A549 (cell line): ENCODE measurements around the gene TCF12. TPM values are rescaled to one million over a fixed set of nuclear protein-coding genes. Genes with fewer than 3 reads are reported as not detected.
A peak's percentile ranks its signal among the peaks of the same experiment; 100 is the strongest.

ENCODE experiments used
- ATAC-seq, 2 experiments: fragments of 200-7000 bp in 1 of 2; fragments of >200 bp in 1 of 2; cut with Nextera tagmentation in 1 of 2; cut with Tn5 transposase in 1 of 2; 3 replicates each; pipeline versions ENCODE4 v1.8.0 to v1.9.1; 2018 to 2020; ENCODE audit warnings: mild to moderate bottlenecking in 1 of 2, moderate library complexity in 1 of 2
- CTCF ChIA-PET: fragments of 300-600 bp; sonication (Branson Sonifier 250); formaldehyde crosslinking; extraction: SDS; loops from one replicate; lab custom pipeline; 2021; ENCODE audit warnings: antibody characterized with exemption, inconsistent platforms; lab: Yijun Ruan, JAX
- POLR2A ChIA-PET: fragments of 350-600 bp; formaldehyde crosslinking; extraction: SDS; loops from one replicate; lab custom pipeline; 2021; ENCODE audit warnings: antibody characterized with exemption, inconsistent platforms; lab: Yijun Ruan, JAX
- DNase-seq, 2 experiments: peaks; one replicate each; pipeline versions ENCODE4 v3.0.0 to v3.0.0-alpha.2; 2011 to 2016; ENCODE audit warnings: low read depth in 1 of 2, low spot score in 1 of 2
- FAIRE-seq: peaks from 2 replicates; lab custom pipeline; 2011; peaks lifted over from hg19 to GRCh38; lab: Jason Lieb, UNC
- H3K27ac ChIP-seq, 2 experiments: fragments of >200 bp; sonication (Bioruptor Twin); formaldehyde crosslinking; 3 replicates each; pipeline ENCODE4 v1.5.1; 2016 to 2017
- H3K4me1 ChIP-seq: fragments of >200 bp; sonication (Bioruptor Twin); formaldehyde crosslinking; 3 replicates; pipeline ENCODE4 v1.6.1; 2016
- H3K4me2 ChIP-seq: fragments of >200 bp; sonication (Bioruptor Twin); formaldehyde crosslinking; 3 replicates; pipeline ENCODE4 v1.6.1; 2016
- H3K4me3 ChIP-seq: fragments of >200 bp; sonication (Bioruptor Twin); formaldehyde crosslinking; 3 replicates; pipeline ENCODE4 v1.5.1; 2016
- H3K9me3 ChIP-seq: fragments of >200 bp; sonication (Bioruptor Twin); formaldehyde crosslinking; 3 replicates; pipeline ENCODE4 v1.6.1; 2016
- CBX2 ChIP-seq: fragments of 200-600 bp; sonication (generic); IDR thresholded peaks from 2 replicates; pipeline ENCODE4 v1.6.1; 2016; ENCODE audit warnings: low read depth, mild to moderate bottlenecking, borderline replicate concordance
- CBX8 ChIP-seq: fragments of 200-600 bp; sonication (generic); IDR thresholded peaks from 2 replicates; pipeline ENCODE4 v1.6.1; 2016
- CEBPB ChIP-seq, 2 experiments: fragments of >200 bp in 1 of 2; sonication (Bioruptor Twin) in 1 of 2; formaldehyde crosslinking in 1 of 2; IDR thresholded peaks; 2 replicates each; pipeline ENCODE4 v1.6.1; 2012 to 2016
- CHD2 ChIP-seq: fragments of 150-350 bp; IDR thresholded peaks from 2 replicates; pipeline ENCODE4 v1.6.1; 2014; ENCODE audit warnings: low read length; ENCODE audit not compliant: partially characterized antibody
- EHF ChIP-seq: fragments of 250-450 bp; sonication (Bioruptor Pico); IDR thresholded peaks from 2 replicates; pipeline ENCODE4 v1.5.0; 2020; ENCODE audit warnings: mild to moderate bottlenecking
- FOSB ChIP-seq: fragments of 250-450 bp; sonication (Bioruptor Pico); IDR thresholded peaks from 2 replicates; pipeline ENCODE4 v1.5.0; 2020; ENCODE audit warnings: mild to moderate bottlenecking, moderate library complexity
- HEYL ChIP-seq: fragments of 250-450 bp; sonication (Bioruptor Pico); IDR thresholded peaks from 2 replicates; pipeline ENCODE4 v1.8.0; 2021; ENCODE audit warnings: mild to moderate bottlenecking, moderate library complexity
- HOXA7 ChIP-seq: fragments of 250-450 bp; sonication (Bioruptor Pico); IDR thresholded peaks from 2 replicates; pipeline ENCODE4 v1.5.0; 2020; ENCODE audit warnings: mild to moderate bottlenecking, moderate library complexity
- HOXB13 ChIP-seq: fragments of 250-450 bp; sonication (Bioruptor Pico); IDR thresholded peaks from 2 replicates; pipeline ENCODE4 v1.5.0; 2020; ENCODE audit warnings: low read depth, mild to moderate bottlenecking, moderate library complexity
- HOXB5 ChIP-seq: fragments of 250-450 bp; sonication (Bioruptor Pico); IDR thresholded peaks from 2 replicates; pipeline ENCODE4 v1.5.0; 2020; ENCODE audit warnings: mild to moderate bottlenecking, moderate library complexity
- JUN ChIP-seq, 2 experiments: fragments of >200 bp; sonication (Bioruptor Twin); formaldehyde crosslinking; IDR thresholded peaks; 2 replicates in 1 of 2; 3 replicates in 1 of 2; pipeline ENCODE4 v1.6.1; 2016 to 2017
- JUNB ChIP-seq: fragments of >200 bp; sonication (Bioruptor Twin); formaldehyde crosslinking; IDR thresholded peaks from 2 replicates; pipeline ENCODE4 v1.6.1; 2016
- MAFK ChIP-seq: fragments of 450-650 bp; IDR thresholded peaks from 2 replicates; pipeline ENCODE4 v1.6.1; 2014; ENCODE audit not compliant: partially characterized antibody
- MAZ ChIP-seq: fragments of 150-350 bp; IDR thresholded peaks from 2 replicates; pipeline ENCODE4 v1.6.1; 2014; ENCODE audit warnings: antibody characterized with exemption, low read depth, low read length, borderline replicate concordance
- MYC ChIP-seq: IDR thresholded peaks from 2 replicates; pipeline ENCODE4 v1.6.1; 2012; ENCODE audit warnings: mild to moderate bottlenecking, inconsistent platforms, low read length, improper control_type of control experiment, borderline replicate concordance
- NFE2L2 ChIP-seq: fragments of 150-350 bp; conservative IDR thresholded peaks from 2 replicates; pipeline ENCODE4 v1.6.1; 2014; ENCODE audit warnings: low read length
- NR3C1 ChIP-seq: fragments of >200 bp; sonication (Bioruptor Twin); formaldehyde crosslinking; IDR thresholded peaks from 3 replicates; pipeline ENCODE4 v1.6.1; 2017
- PHF8 ChIP-seq: fragments of 200-600 bp; sonication (generic); IDR thresholded peaks from 2 replicates; pipeline ENCODE4 v1.6.1; 2016; ENCODE audit warnings: low read depth, mild to moderate bottlenecking, antibody characterized with exemption, moderate library complexity, borderline replicate concordance
- RCOR1 ChIP-seq: fragments of 150-350 bp; IDR thresholded peaks from 2 replicates; pipeline ENCODE4 v1.6.1; 2014; ENCODE audit warnings: antibody characterized with exemption, low read length, low read depth
- SMC3 ChIP-seq: fragments of >200 bp; sonication (Bioruptor Twin); formaldehyde crosslinking; IDR thresholded peaks from 3 replicates; pipeline ENCODE4 v1.6.1; 2018; ENCODE audit warnings: inconsistent platforms
- SREBF2 ChIP-seq: fragments of 450-650 bp; IDR thresholded peaks from 2 replicates; pipeline ENCODE4 v1.6.1; 2014; ENCODE audit warnings: mild to moderate bottlenecking, moderate library complexity
- TFCP2L1 ChIP-seq: fragments of 250-450 bp; sonication (Bioruptor Pico); IDR thresholded peaks from 2 replicates; pipeline ENCODE4 v1.5.0; 2021; ENCODE audit warnings: mild to moderate bottlenecking
- ZC3H11A ChIP-seq: fragments of 450-650 bp; IDR thresholded peaks from 2 replicates; pipeline ENCODE4 v1.6.1; 2014; ENCODE audit warnings: antibody characterized with exemption, mild to moderate bottlenecking
- ZFP36 ChIP-seq: fragments of 450-650 bp; IDR thresholded peaks from 2 replicates; pipeline ENCODE4 v1.6.1; 2014; ENCODE audit warnings: borderline replicate concordance; ENCODE audit not compliant: partially characterized antibody
- ZSCAN20 ChIP-seq: fragments of 250-450 bp; sonication (Bioruptor Pico); IDR thresholded peaks from 2 replicates; pipeline ENCODE4 v1.8.0; 2022; ENCODE audit warnings: mild to moderate bottlenecking, moderate library complexity
- WGBS: methylation state at CpG from one replicate; pipeline ENCODE4 v1.1.6; 2017; ENCODE audit errors: missing lambda C conversion rate; 5-methylcytosine and 5-hydroxymethylcytosine counted together
- polyA plus RNA-seq, 4 experiments: library from polyadenylated mRNA; depleted of rRNA in 3 of 4; stranded (reverse); fragments of >200 nt; fragmentation: RNase III in 1 of 4; extraction: RNeasy Plus Mini Kit Qiagen cat#74134 plus additional on column Dnase treatment in 1 of 4; gene quantifications; 2 replicates in 3 of 4; 3 replicates in 1 of 4; pipeline ENCODE4 v1.2.3, GENCODE V29; 2011 to 2017
- TF ChIP-seq, protein P1 (sequence below): fragments of >200 bp; sonication (Bioruptor Twin); formaldehyde crosslinking; IDR thresholded peaks from 2 replicates; pipeline ENCODE4 v1.6.1; 2016
- TF ChIP-seq, protein P2 (sequence below): fragments of 250-450 bp; sonication (Bioruptor Pico); IDR thresholded peaks from 2 replicates; pipeline ENCODE4 v1.5.0; 2020; ENCODE audit warnings: low read depth, mild to moderate bottlenecking, moderate library complexity
- TF ChIP-seq, protein P3 (sequence below): IDR thresholded peaks from 2 replicates; pipeline ENCODE4 v1.6.1; 2012
- TF ChIP-seq, protein P4 (sequence below): IDR thresholded peaks from 2 replicates; pipeline ENCODE4 v1.6.1; 2012; ENCODE audit warnings: low read depth, borderline replicate concordance
- TF ChIP-seq, protein P5 (sequence below): fragments of 150-350 bp; IDR thresholded peaks from 2 replicates; pipeline ENCODE4 v1.6.1; 2014; ENCODE audit warnings: low read depth, mild to moderate bottlenecking, low read length

TCF12 gene
- polyA plus RNA-seq, 2 of the 4 experiments (the other 2 are of a cell fraction): 36.3 to 121 TPM

DNA sequence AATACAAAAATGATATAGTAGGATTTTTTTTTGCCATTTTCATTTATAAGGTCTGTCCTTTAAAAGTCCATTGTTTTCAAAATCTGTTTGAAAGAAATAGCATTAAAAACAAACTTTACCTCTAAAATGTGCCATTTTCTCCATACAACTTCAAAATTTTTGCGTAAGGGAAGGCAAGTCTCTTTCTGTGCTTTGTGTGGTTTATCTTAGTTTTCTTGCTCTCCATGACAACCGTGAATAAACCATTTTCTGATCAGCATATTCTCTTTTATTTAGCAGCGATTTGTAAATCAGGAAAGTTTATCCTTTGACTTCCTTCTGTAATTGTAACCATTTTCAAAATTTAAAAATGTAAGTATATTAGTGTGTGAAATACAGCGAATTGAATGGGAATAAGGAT, 310.0 kb downstream of the TCF12 start:
- no peak overlapping the region for H3K27ac ChIP-seq
- FAIRE-seq (no peak), ATAC-seq (no peak), DNase-seq (no peak)
- WGBS: 90% methylated on average over 4 of the region's 4 CpGs
- ChIA-PET CTCF (interaction anchor here (1.6 kb wide), 1 partner anchor 313 kb away, joined by 4 read pairs; no protein-coding TSS in a partner anchor), POLR2A (no interaction called here)
- H3K4me2 ChIP-seq: no peak overlapping the region
- TF ChIP-seq ZSCAN20 (CRISPR knock-in tag) (no peak), NFE2L2 (no peak), NR3C1 (no peak), EHF (CRISPR knock-in tag) (no peak), MAFK (no peak)
- TF ChIP-seq, protein P1, sequence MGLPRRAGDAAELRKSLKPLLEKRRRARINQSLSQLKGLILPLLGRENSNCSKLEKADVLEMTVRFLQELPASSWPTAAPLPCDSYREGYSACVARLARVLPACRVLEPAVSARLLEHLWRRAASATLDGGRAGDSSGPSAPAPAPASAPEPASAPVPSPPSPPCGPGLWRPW: no peak
- no peaks in the 10 kb centered on the region for H3K9me3 ChIP-seq
- no peak overlapping the region for H3K4me3 ChIP-seq
- H3K4me1 ChIP-seq: no peaks in the 10 kb centered on the region

DNA sequence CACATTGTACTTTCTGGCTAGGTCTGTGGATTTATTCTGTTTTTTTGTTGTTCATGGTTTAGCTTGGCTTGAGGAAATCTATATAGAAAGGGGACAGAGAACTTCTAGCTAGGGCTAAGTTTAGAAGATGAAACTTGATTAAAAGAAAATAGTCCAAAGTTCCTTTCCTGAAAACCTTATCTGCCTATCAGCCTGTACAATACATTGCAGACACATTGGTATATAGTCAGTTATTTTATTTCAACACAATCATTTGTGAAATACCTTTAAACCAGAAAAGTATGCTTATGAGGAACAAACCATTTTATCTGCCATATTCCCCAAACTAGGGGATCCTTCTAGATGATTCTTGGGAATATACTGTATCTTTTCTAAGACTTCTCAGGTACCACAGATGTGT, 310.6 kb downstream of the TCF12 start:
- POLR2A ChIA-PET: no interaction called here
- no peak for ATAC-seq
- no peaks in the 10 kb centered on the region for H3K4me1 ChIP-seq
- TF ChIP-seq HOXB5 (CRISPR knock-in tag) (no peak), JUN (IDR thresholded peaks at IDR 0.05) (no peak), HOXB13 (CRISPR knock-in tag) (no peak), SREBF2 (no peak), SMC3 (no peak), ZC3H11A (no peak), PHF8 (no peak), CBX2 (no peak), RCOR1 (no peak)
- TF ChIP-seq, protein P2, sequence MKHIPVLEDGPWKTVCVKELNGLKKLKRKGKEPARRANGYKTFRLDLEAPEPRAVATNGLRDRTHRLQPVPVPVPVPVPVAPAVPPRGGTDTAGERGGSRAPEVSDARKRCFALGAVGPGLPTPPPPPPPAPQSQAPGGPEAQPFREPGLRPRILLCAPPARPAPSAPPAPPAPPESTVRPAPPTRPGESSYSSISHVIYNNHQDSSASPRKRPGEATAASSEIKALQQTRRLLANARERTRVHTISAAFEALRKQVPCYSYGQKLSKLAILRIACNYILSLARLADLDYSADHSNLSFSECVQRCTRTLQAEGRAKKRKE (CRISPR knock-in tag): no peak
- TF ChIP-seq, all 56 proteins: peak for 0
- Histone ChIP-seq H3K4me2 (no peak overlapping the region), H3K27ac (no peak overlapping the region), H3K9me3 (no peaks in the 10 kb centered on the region), H3K4me3 (no peak overlapping the region)
- CTCF ChIA-PET: interaction anchor here (0.9 to 1.0 kb wide), 2 partner anchors 16 to 737 kb away, joined by 3 read pairs; no protein-coding TSS in a partner anchor
- FAIRE-seq (peak; percentile 51), DNase-seq (no peak)

DNA sequence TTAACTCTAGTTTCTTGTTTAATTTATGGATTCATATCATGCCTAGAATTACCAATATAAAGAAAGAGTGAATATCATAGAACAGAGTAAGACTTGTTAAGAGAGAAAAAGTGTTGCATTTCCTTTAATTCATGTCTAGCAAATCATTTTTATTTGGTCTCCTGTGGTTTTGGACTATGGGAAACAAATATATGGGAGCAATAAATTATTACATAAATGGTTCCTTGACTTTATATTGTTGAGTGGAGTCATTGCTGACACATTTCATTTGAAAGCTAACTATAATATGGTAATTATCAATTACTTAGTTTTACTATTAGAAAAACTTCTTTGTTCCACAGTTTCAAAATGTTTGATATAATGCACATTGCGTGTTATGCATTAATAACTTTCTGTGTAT, 313.1 kb downstream of the TCF12 start:
- no peak for DNase-seq
- TF ChIP-seq MAZ: no peak
- TF ChIP-seq, protein P3, sequence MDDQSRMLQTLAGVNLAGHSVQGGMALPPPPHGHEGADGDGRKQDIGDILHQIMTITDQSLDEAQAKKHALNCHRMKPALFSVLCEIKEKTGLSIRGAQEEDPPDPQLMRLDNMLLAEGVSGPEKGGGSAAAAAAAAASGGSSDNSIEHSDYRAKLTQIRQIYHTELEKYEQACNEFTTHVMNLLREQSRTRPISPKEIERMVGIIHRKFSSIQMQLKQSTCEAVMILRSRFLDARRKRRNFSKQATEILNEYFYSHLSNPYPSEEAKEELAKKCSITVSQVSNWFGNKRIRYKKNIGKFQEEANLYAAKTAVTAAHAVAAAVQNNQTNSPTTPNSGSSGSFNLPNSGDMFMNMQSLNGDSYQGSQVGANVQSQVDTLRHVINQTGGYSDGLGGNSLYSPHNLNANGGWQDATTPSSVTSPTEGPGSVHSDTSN: no peak
- TF ChIP-seq, protein P4, sequence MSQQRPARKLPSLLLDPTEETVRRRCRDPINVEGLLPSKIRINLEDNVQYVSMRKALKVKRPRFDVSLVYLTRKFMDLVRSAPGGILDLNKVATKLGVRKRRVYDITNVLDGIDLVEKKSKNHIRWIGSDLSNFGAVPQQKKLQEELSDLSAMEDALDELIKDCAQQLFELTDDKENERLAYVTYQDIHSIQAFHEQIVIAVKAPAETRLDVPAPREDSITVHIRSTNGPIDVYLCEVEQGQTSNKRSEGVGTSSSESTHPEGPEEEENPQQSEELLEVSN: no peak
- TF ChIP-seq MYC: no peak
- no peak for TF ChIP-seq HOXB13 (CRISPR knock-in tag)
- TF ChIP-seq ZC3H11A: no peak
- TF ChIP-seq CHD2: no peak
- TF ChIP-seq CBX8: no peak
- no peak for TF ChIP-seq FOSB
- no peak for TF ChIP-seq HEYL (CRISPR knock-in tag)
- TF ChIP-seq TFCP2L1 (CRISPR knock-in tag): no peak
- no peak for TF ChIP-seq CEBPB (IDR thresholded peaks at IDR 0.05)
- no peak for TF ChIP-seq JUNB
- TF ChIP-seq, protein P5, sequence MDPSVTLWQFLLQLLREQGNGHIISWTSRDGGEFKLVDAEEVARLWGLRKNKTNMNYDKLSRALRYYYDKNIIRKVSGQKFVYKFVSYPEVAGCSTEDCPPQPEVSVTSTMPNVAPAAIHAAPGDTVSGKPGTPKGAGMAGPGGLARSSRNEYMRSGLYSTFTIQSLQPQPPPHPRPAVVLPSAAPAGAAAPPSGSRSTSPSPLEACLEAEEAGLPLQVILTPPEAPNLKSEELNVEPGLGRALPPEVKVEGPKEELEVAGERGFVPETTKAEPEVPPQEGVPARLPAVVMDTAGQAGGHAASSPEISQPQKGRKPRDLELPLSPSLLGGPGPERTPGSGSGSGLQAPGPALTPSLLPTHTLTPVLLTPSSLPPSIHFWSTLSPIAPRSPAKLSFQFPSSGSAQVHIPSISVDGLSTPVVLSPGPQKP: no peak
- no peak for TF ChIP-seq ZFP36
- TF ChIP-seq HOXA7: no peak
- 89% methylated on average over 1 of the region's 1 CpG for WGBS
- Histone ChIP-seq H3K9me3 (no peaks in the 10 kb centered on the region), H3K4me1 (0 out of 3 replicates have a peak, but pooled peaks cover 3% of the 10 kb centered on the region), H3K4me3 (no peak overlapping the region), H3K27ac (no peak overlapping the region), H3K4me2 (no peak overlapping the region)
- no peak for FAIRE-seq
- no peak for ATAC-seq
- ChIA-PET POLR2A (no interaction called here), CTCF (interaction anchor here (1.1 to 2.4 kb wide), 2 partner anchors 10 to 296 kb away, joined by 3 to 8 read pairs; no protein-coding TSS in a partner anchor)
